ENCODE measurements around the gene PEX16.
A peak's percentile ranks its signal among the peaks of the same experiment; 100 is the strongest.

PEX16 gene

GRCh38 chr11:45896422-45896984 is 21.2 kb downstream of the PEX16 start:
- DNase-seq: no peak

- DNase-seq: no peak
Observed at GRCh38 chr11:45895553-45896259, 22.0 kb downstream of the PEX16 start.

- DNase-seq: no peak
Observed at GRCh38 chr11:45894555-45895247, 23.0 kb downstream of the PEX16 start.

- DNase-seq: no peak
Observed at GRCh38 chr11:45892856-45893255, 24.8 kb downstream of the PEX16 start.

GRCh38 chr11:45890886-45891550 is 26.7 kb downstream of the PEX16 start:
- DNase-seq: no peak

- no peak for DNase-seq
Observed at GRCh38 chr11:45889966-45890365, 27.7 kb downstream of the PEX16 start.

GRCh38 chr11:45889555-45889954 is 28.1 kb downstream of the PEX16 start:
- DNase-seq: no peak

- no peak for DNase-seq
Observed at GRCh38 chr11:45887587-45887986, 30.1 kb downstream of the PEX16 start.

- DNase-seq: no peak
Observed at GRCh38 chr11:45886816-45887520, 30.7 kb downstream of the PEX16 start.

GRCh38 chr11:45885921-45886721 is 31.6 kb downstream of the PEX16 start:
- DNase-seq: no peak

- peak; percentile 38 to 65 for DNase-seq
Observed at GRCh38 chr11:45885274-45885920, 32.3 kb downstream of the PEX16 start, which contains the start of gene MAPK8IP1. TSS of gene MAPK8IP1 (plus strand) at chr11:45885651. CDS start at chr11:45885821, 170 bp downstream.

GRCh38 chr11:45884596-45885185 is 33.0 kb downstream of the PEX16 start:
- no peak for DNase-seq

GRCh38 chr11:45881708-45882368 is 35.8 kb downstream of the PEX16 start:
- DNase-seq: no peak

GRCh38 chr11:45880772-45881570 is 36.7 kb downstream of the PEX16 start:
- DNase-seq: no peak

GRCh38 chr11:45879803-45880686 is 37.6 kb downstream of the PEX16 start:
- DNase-seq: no peak

- no peak for DNase-seq
Observed at GRCh38 chr11:45877845-45878244, 39.8 kb downstream of the PEX16 start.

- no peak for DNase-seq
Observed at GRCh38 chr11:45877221-45877620, 40.5 kb downstream of the PEX16 start.

GRCh38 chr11:45876401-45876800 is 41.3 kb downstream of the PEX16 start:
- no peak for DNase-seq

All from CD4-positive, alpha-beta T cell treated with Interleukin-4 for 1 hour (primary cell).